Activated naive CD4-positive, alpha-beta T cell treated with anti-CD3 and anti-CD28 coated beads, Interleukin-2, amount 50 U/mL, for 72 hours (primary cell): ENCODE measurements around the gene ARVCF. TPM values are rescaled to one million over a fixed set of nuclear protein-coding genes. Genes with fewer than 3 reads are reported as not detected.
A peak's percentile ranks its signal among the peaks of the same experiment; 100 is the strongest.

Experiments used
- ATAC-seq, 2 donors: fragments of 150-1000 bp; cut with Tn5 transposase; 2 replicates each; pipeline ENCODE4 v1.10.0; 2021; ENCODE audit warnings: mild to moderate bottlenecking in 2 of 2, moderate library complexity in 2 of 2
- DNase-seq, 2 donors: peaks; one replicate each; pipeline ENCODE4 v3.0.0; 2021 to 2022; ENCODE audit warnings: low spot score in 2 of 2
- H3K27ac Mint-ChIP-seq, 2 donors: one replicate each; pipeline ENCODE4 v1.8.0; 2022; ENCODE audit warnings: mild to moderate bottlenecking in 2 of 2, mixed read lengths in 2 of 2
- H3K36me3 Mint-ChIP-seq, 2 donors: one replicate each; pipeline ENCODE4 v1.8.0; 2022; ENCODE audit warnings: mixed read lengths in 2 of 2
- H3K9me3 Mint-ChIP-seq, 2 donors: one replicate each; pipeline ENCODE4 v1.8.0; 2022; ENCODE audit warnings: mixed read lengths in 2 of 2
- total RNA-seq, 2 donors: library from RNA; stranded (reverse); gene quantifications; one replicate each; pipeline ENCODE4 v1.2.3, GENCODE V29; 2022

ARVCF gene
- total RNA-seq, 2 donors from 2014 or later, result 1.9 to 4.3 TPM

- no peak for ATAC-seq
- peaks cover 9 to 11% of the 10 kb centered on the region in 2 donors for H3K9me3 Mint-ChIP-seq
- H3K27ac Mint-ChIP-seq, result no peak overlapping the region
- H3K36me3 Mint-ChIP-seq, result peaks cover 0 to 4% of the 10 kb centered on the region in 2 donors
- DNase-seq, result no peak
These were observed 17.4 kb downstream of the ARVCF start for GRCh38 chr22:19998991-19999820.

- ATAC-seq (no peak), DNase-seq (no peak)
- Mint-ChIP-seq H3K9me3 (peaks cover 6 to 7% of the 10 kb centered on the region in 2 donors), H3K36me3 (peaks cover 0 to 4% of the 10 kb centered on the region in 2 donors), H3K27ac (no peak overlapping the region)
These were observed 18.2 kb downstream of the ARVCF start for GRCh38 chr22:19998232-19998951.

- H3K9me3 Mint-ChIP-seq, result no peaks in the 10 kb centered on the region
- no peak overlapping the region for H3K27ac Mint-ChIP-seq
- DNase-seq, result no peak
- peaks cover 0 to 4% of the 10 kb centered on the region in 2 donors for H3K36me3 Mint-ChIP-seq
- ATAC-seq, result no peak
These were observed 18.9 kb downstream of the ARVCF start for GRCh38 chr22:19997561-19998231.

GRCh38 chr22:19996694-19997384 lies 19.8 kb downstream of the ARVCF start:
- Mint-ChIP-seq H3K9me3 (no peaks in the 10 kb centered on the region), H3K27ac (peak overlapping the region in 1 of 2 donors; percentile 24), H3K36me3 (peaks cover 0 to 4% of the 10 kb centered on the region in 2 donors)
- DNase-seq (no peak), ATAC-seq (no peak)

DNA sequence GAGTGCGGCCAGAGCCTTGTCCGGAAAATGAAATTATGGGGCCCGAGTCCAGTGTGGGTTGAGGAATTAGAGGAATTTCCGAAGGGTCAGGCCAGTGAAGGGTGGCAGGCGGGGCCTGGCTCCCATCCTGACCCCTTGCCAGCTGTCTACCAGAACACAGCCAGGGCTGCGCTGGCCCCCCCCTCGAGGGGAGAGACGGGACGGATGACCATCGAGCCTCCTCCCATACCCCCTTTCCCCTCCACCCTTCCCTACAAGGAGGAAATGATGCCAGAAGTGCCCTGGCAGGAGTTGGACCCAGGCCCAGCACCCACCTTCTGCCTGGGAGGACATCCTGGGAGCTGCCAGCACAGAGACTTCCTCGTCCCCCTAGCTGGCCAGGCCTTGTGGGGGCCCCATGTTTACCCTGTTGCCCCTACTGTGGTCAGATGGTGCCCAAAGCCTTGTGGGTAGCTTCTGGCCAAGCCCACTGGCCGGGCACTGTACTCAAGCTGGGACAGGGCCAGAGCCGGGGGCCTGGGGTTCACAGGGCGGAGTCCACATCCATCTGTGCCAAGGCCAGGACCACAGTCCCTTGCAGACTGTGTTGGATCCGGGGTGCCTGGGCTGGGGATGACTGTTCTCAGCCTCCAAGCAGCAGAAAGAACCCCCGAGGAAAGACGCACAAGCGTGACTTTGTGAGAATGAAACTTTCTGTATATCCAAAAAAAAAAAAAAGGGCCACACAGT lies 20.8 kb downstream of the ARVCF start:
- ATAC-seq (no peak), DNase-seq (no peak)

DNA sequence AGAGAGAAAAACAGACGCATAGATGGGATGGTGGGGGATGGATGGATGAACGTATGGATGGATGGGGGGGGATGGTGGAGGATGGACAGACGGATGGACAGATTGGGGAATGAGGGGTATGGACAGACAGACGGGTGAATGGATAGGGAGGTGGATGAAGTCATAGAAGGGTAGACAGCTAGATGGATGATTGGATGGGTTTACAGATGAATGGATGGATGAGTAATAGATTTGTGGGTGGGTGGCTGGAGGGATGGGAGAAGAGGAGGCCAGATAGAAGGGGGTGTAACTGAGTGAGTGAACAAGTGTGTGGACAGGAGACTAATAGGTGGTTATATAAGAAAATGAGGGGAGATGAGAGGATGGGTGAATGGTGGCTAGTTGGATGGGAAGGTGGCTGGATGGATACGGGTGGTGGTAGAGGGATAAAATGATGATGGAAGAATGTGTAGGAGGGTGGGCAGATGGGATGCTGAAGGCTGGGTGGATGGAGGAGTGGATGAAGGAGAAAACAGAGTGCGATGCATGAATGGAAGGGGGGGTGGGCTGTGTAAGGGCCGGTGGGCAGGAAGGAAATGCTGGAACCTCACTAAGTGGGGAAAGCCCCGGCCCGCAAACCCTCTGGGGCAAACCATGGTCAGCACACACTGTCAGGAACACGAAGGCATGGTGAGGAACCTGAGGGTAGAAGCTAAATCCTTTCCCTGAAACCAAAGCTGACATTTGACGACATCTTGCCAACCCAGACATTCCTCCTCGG lies 21.6 kb downstream of the ARVCF start:
- ATAC-seq (no peak), DNase-seq (no peak)
- Mint-ChIP-seq H3K27ac (no peak overlapping the region), H3K36me3 (no peaks in the 10 kb centered on the region), H3K9me3 (no peaks in the 10 kb centered on the region)

More for the DNA sequence above, 20.8 kb downstream of the ARVCF start:
- H3K9me3 Mint-ChIP-seq, result no peaks in the 10 kb centered on the region
- no peaks in the 10 kb centered on the region for H3K36me3 Mint-ChIP-seq
- no peak overlapping the region for H3K27ac Mint-ChIP-seq

GRCh38 chr22:19993926-19994325 lies 22.7 kb downstream of the ARVCF start:
- Mint-ChIP-seq H3K9me3 (no peaks in the 10 kb centered on the region), H3K36me3 (no peaks in the 10 kb centered on the region), H3K27ac (no peak overlapping the region)
- DNase-seq, result no peak
- ATAC-seq, result no peak

DNA sequence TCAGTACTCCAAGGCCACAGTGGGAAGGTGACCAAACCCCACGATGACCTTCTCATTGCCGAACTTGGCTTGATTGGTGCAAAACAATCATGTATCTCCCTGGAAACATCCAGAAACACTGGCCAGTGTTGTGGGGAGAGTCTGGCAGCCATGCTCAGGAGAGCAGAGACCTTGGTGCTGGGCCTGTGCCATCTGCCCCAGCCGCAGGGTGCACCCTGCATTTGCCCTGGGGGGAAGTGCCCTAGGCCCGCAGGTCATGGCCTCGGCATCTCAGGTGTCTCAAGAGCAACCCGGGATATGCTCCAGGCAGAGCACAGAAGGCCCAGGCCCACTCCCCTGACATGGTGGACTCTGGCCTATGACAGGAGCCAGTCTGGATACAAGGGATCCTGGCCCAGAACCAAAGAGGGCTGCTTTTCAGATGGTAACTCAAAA lies 23.7 kb downstream of the ARVCF start:
- Mint-ChIP-seq H3K36me3 (no peaks in the 10 kb centered on the region), H3K9me3 (no peaks in the 10 kb centered on the region), H3K27ac (no peak overlapping the region)
- DNase-seq, result no peak
- ATAC-seq, result no peak

DNA sequence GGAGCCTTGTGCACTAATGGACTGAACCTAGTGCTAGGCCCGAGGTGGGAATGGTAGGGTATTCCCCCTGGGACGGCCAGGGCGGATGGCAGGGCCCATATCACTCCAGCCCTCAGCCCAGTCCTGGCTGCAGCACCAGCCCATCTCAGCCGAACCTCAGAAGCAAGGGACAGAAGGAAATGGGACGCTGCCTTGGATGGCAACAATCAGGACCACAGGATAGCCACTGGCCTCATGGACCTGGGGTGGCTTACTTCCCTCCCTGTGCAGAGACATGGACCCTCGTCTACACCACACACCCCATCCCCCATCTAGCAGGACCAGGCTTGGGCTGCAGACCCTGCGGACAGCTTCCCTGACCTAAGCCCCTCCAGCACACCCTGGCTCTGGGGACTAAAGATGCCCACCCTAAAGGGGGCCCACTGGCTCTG lies 24.1 kb downstream of the ARVCF start:
- Mint-ChIP-seq H3K27ac (no peak overlapping the region), H3K9me3 (no peaks in the 10 kb centered on the region), H3K36me3 (no peaks in the 10 kb centered on the region)
- no peak for DNase-seq
- ATAC-seq, result no peak

DNA sequence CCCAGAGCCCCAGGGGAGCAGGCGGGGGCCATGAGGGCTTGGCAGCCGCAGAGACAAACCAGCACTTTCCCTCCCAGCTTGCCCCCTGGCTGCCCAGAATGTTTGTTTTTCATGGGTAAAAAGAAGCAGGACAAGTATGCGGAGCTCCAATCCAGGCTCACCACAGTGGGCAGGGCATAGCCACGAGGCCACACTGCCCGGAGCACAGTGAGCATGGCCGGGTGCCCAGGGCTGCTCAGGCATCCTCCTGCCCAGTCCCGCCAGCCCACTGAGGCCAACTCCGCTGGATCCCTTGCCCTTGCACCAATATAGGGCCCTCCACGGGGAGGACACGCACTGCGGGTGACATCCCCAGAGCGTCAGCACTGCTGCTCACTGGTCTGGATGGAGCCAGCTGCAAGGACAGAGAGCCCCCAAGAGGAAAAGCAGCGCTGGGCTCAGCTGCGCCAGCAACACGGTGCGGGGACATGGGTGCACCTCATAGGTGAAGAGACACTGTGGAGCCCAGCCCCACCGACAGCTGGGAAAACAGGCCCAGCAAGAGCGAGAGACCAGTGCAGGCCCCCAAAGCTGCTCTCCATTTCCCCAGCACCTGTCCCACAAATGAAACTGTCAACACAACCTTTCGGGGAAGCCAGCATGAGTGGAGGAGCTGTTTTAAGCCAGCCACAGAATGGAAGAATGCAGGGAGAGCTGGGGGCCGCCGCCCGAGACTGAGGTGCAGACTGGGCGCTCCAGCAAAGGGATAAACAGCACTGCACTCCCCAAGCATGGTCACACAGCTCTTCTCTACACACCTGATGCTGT lies 24.8 kb downstream of the ARVCF start:
- H3K9me3 Mint-ChIP-seq, result no peaks in the 10 kb centered on the region
- DNase-seq, result no peak
- H3K36me3 Mint-ChIP-seq, result no peaks in the 10 kb centered on the region
- no peak for ATAC-seq
- no peak overlapping the region for H3K27ac Mint-ChIP-seq

- DNase-seq, result no peak
- no peak for ATAC-seq
- no peak overlapping the region for H3K27ac Mint-ChIP-seq
- H3K36me3 Mint-ChIP-seq, result no peaks in the 10 kb centered on the region
- no peaks in the 10 kb centered on the region for H3K9me3 Mint-ChIP-seq
These were observed 25.3 kb downstream of the ARVCF start for GRCh38 chr22:19991395-19991644.

DNA sequence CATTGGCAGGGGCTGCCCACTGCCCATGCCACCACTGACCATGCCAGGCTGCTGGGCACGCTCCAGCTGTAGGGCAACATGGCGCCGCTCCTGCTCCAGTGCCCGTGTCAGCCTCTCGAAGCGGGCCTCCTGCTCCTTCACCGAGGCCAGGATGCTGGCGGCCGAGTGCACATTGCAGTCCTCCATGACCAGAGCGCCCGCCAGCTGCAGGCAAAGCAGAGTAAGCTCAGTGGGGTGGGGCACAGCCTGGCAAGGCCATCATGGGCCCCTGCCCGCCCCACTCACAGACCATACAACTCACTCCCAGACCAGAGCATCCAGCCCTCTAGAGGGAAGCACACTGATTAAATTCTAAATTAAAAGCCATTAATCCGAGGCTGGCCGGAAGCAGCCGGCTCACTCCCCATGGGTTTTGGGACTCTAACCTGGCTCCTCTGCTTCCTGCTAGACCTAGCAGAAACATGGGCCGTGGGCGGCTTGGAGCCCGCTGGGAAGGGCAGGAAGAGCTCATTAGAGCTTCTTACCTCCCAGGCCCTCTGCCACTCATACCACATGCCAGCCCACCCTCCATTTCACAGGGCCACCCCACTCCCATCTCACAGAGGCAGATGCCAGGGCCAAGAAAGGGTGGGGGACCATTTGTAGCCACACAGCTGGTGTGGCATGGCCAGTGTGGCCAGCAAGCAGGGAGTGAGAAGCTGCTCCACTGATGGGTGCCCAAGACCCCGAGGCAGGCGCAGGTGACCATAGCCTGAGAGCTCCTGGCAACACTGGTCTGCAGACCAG lies 25.8 kb downstream of the ARVCF start:
- DNase-seq, result no peak
- Mint-ChIP-seq H3K9me3 (no peaks in the 10 kb centered on the region), H3K27ac (no peak overlapping the region), H3K36me3 (no peaks in the 10 kb centered on the region)
- no peak for ATAC-seq

DNA sequence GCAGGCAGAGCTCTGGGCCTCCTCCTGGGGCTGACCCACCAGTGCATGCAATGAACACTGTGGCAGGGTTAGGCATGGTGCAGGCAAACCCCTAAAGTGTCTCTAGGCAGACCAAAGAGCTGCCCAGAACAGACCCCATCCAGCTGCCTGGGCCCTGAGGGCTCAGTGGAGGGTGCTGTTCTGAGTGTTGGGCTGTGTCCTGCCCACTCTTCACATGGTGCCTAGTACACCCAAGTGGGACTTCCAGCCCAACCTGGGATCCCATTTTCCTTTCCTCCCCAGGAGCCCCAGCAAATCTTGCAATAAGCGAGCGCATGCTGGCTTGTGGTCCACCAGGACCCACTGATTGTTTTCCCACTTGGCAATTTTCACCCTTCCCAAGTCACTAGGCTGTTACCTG lies 26.4 kb downstream of the ARVCF start:
- no peaks in the 10 kb centered on the region for H3K36me3 Mint-ChIP-seq
- no peaks in the 10 kb centered on the region for H3K9me3 Mint-ChIP-seq
- no peak for DNase-seq
- no peak for ATAC-seq
- H3K27ac Mint-ChIP-seq, result no peak overlapping the region

DNA sequence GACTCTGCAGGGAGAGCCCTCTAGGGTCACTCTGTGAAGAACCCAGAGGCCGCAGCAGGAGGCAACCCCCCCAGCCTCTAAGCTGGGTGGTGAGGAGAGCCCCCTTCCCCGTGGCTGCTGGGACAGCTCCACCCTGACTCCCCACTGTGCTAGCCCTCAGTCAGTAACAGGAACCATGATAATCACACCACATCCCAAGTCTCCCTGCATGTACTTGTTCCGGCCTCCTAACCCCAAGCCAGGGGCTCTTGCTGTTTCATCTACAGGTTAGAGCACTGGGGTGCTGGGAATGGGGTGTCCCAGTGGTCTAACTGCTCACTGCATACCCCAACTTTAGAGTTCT lies 26.9 kb downstream of the ARVCF start:
- Mint-ChIP-seq H3K36me3 (no peaks in the 10 kb centered on the region), H3K27ac (no peak overlapping the region), H3K9me3 (no peaks in the 10 kb centered on the region)
- ATAC-seq (no peak), DNase-seq (no peak)
